GM21360 (cell line): ENCODE results near the gene FBXL2.

Source experiments
- ATAC-seq: cut with Tn5 transposase; IDR thresholded peaks from one replicate; pipeline ENCODE4 v1.9.1; 2021; ENCODE audit warnings: mild to moderate bottlenecking, moderate library complexity; ENCODE audit not compliant: unreplicated experiment

The FBXL2 gene, protein sequence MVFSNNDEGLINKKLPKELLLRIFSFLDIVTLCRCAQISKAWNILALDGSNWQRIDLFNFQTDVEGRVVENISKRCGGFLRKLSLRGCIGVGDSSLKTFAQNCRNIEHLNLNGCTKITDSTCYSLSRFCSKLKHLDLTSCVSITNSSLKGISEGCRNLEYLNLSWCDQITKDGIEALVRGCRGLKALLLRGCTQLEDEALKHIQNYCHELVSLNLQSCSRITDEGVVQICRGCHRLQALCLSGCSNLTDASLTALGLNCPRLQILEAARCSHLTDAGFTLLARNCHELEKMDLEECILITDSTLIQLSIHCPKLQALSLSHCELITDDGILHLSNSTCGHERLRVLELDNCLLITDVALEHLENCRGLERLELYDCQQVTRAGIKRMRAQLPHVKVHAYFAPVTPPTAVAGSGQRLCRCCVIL

DNA sequence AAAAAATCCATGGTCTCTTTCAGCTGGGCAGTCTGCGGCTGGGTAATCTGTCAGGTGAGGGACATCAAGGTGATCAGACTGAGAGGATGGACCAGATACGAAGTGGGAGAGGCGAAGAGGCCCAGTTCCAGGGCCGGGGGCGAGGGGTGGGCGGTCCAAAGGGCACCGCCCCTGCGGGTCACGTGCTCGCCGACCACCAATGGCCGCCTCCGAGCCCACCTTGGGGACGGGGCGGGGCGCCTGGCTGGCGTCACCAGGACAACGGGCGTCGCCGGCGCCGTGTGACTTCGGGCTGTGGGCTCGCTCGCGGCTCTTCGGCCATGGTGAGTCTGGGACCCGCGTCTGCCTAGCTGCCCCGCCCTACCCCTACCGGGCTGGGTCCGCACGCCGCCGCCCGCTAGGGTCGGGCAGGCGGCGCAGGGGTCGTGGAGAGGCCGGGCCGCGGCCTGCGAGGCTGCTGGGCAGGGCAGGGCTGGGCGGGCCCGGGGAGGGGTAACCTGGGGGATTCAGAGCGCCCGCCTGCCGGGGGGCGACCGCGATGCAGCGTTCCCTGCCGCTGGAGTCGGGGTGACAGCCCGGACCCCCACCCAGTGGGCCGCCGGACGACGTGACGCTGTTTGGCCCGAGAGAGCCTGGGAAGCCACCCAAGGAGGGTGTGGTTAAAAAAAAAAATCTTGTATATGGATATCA is at the start of gene FBXL2:
TSS of gene FBXL2 (plus strand) at position 250 of the 690 bp plus-strand sequence. CDS start at position 321, 71 bp downstream.
- peak; percentile 91 for ATAC-seq

DNA sequence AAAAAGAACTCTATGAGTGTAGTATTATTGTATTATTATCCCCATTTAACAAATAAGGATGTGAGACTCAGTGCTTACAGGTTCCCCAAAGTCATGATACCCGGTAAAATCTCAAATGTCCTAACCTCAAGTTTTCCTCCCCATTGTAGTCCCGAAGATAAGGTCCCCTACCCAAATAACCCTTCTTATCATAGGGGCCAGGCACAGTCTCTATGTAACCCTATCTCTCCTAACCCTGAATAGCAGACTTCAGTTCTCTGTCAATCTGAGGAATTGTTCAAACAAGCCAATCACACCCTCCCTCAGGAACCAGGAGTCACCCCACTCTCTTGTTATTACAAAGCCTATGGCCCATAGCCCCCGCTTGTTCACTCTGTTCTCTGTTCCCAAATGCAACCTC is 48.2 kb upstream of the FBXL2 start:
- ATAC-seq: no peak

DNA sequence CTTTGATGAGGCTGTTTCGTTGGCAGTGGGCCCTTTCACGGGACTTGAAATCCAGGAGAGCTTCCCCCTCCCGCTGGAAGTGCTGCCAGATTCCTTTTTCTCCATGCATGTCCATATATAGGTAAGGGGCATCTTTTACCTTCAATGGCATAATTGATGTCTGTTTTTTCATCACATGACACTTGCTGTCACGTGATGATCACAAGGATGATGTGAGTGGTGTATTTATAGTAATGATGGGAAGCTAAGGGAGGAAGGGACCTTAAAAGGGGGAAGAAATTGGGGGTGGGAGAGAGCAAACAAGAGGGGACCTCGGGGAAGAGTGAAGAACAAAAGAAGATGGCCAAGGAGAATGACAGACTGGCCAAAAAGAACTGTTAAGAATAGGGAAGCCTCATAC is 47.3 kb upstream of the FBXL2 start:
- ATAC-seq: no peak

DNA sequence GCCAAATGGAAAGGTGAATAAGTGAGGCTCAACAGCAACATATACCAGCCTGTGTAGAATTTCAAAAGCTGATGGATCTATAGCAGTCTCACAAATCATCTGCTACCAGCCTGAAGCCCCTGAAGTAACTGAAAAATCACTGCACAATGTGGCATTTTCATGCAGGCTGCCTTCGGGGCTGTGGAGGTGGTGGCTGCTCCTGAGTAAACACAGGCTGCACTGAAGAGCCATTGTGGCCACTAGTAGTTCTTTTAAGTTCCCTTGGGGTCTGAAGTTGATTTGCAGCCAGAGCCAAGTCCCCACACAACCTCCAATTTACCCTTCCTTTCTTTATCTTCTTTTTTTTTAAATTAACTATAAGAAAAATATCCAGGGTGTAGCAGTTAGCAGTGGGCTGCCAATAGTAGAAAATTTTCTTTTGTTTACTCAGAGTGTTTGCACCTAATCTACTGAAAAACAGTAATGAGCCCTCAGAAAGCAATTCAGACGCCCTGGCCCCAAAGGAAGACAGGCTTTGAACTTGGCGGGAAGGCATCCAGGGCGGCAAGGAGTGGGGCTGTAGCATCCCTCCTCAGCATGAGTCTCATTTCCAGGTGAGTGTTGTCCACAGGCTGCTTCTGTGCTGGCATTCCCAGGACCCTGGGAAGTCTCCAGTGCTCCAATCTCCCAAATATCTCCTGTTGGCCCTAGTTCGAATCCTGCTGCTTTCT is 45.3 kb upstream of the FBXL2 start:
- ATAC-seq: no peak

DNA sequence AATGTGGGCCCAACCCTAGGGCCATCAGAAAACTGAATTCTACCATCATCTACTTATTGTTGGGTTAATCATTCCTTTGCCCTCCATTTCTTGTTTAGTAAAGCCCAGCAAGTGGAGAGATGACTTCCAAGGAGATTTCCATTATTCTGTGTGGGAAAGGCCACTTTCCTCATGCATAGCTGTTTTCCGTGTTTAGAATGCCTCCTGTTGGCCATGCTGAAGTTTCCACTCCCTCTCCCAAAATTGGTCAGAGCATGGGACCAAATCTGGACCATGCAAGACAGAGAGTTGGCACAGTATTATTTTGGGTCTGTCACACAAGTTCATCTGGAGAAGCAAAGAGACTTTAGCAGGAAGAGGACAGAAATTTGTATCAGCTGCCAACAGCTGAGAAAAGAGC is 43.4 kb upstream of the FBXL2 start:
- ATAC-seq: no peak

DNA sequence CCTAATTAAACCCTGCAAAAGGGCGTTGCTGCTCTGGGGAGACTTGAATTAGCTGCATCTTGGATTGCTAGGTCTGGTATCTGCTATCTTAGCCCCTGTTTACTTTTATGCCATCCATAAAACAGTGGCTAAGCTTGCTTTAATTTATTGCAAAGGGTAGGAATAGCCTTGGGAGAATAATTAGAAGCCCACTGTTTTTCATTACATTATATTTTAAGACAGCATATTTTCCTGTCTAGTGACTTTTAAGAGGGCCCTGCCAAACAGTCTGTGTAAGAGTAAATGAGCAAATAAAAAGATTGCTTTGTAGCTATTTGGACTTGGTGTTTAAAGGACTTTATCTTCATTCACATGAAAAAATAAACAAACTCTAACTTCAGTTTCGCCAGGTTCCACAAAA is 41.2 kb upstream of the FBXL2 start:
- ATAC-seq: no peak

DNA sequence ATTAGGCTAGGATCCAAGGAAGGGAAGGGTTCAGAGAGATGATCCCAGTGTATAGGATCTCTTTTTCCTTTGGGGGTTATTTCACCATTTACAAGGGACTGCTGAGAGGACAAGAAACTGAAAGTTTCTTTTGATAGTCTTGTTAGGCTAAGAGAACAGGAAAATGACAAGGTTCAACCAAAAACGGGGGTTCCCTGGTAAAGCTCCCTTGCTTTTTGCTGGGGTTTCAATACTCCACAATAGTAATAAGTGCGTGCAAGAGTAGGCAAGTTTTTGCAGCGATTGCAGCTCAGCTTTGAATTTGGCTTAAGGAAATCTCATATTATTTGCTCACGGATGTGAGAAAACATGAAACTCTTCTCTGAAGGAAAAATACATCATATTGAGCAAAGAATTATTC is 39.8 kb upstream of the FBXL2 start:
- ATAC-seq: no peak

DNA sequence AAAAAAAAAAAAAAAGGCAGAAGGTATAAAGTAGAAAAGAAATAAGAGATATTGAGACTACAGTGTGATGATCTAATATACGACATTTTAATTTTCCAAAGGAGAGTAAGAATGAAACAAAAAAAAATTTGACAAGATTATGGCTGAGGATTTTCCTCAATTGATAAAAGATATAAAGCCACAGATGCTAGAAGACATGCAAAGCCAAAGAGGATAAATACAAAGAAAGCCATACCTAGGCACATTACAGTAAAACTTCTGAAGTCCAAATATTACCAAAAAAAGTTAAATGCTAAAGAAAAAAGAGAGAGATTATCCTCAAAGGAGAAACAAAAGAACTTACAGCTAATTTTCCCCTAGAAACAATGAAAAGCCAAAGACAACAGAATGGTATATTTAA is 38.3 kb upstream of the FBXL2 start:
- ATAC-seq: no peak

DNA sequence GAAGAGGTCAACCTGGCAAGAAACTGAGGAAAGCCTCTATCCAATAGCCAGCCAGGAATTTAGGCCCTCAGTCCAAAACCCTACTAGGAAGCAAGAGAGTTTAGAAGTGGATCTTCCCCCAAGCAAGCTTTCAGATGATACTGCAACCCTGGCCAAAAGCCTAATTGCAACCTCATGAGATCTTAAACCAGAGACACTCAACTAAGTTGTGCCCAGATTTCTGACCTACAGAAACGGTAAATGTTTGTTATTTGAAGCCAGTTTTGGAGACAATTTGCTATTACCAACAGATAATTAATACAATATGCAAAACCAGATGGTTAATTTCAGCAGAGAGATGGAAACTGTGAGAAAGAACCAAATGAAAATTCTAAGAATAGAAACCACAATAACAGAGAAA is 37.0 kb upstream of the FBXL2 start:
- ATAC-seq: no peak

DNA sequence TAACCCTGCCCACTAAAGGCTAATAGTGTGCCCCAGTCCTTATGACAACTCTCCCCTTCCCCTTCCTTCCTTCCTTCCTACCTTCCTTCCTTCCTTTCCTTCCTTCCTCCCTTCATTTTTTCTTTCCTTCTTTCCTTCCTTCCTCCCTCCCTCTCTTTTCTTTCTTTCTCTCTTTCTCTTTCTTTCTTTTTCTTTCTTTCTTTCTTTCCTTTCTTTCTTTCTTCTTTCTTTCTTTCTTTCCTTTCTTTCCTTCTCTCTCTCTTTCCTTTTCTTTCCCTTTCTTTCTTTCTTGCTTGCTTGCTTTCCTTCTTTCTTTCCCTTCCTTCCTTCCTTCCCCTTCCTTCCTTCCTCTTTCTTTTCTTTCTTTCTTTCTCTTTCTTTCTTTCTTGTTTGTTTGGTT is 30.5 kb upstream of the FBXL2 start:
- no peak for ATAC-seq

DNA sequence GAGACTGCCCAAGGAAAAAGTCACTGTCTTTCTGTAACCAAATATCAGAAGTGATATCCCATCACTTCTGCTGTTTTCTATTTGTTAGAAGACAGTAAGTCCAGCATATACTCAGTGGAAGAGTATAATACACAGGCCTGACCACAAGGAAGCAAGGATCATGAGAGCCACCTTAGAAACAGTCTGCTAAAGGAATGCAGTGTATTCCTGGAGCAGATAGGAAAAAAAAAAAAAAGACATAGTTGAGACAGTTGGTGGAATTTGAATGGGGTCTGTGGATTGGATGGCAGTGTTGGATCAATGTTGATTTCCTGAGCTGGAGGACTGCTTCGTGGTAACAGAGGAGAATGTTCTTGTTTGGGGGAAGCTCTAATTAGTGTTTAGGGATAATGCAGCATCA is 26.5 kb upstream of the FBXL2 start:
- no peak for ATAC-seq

DNA sequence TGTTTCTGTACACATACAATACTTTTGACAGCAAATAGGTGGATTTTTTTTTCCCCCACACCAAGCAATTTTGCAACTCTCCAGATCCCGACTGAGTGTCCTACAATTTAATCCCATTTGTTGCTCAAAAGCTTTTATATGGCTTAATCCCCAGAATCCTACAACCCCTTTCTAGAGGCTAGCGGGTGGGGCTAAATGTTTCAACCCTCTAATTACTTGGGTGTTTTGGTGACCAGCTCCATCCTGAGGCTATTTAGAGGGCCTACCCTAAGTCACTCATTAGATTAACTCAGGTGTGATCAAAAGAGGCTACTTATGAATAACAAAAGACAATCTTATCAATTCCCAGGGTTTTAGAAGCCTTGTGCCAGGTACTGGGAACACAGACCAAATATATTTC is 21.0 kb upstream of the FBXL2 start:
- no peak for ATAC-seq

DNA sequence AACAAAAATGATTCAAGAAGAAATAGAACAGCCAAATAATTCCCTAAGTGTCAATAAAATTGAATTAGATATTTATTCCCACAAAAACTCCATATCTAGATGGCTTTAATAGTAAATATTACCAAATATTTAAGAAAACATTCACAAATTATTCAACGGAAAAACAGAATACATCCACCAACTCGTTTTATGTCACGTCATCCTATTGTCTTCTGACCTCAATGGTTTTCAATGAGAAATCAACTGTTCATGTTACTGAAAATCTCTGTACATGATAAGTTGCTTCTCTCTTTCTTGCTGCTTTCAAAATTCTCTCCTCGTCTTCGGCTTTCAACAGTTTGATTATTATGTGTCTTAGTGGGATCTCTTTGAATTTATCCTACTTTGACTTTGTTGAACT is 17.1 kb upstream of the FBXL2 start:
- no peak for ATAC-seq

DNA sequence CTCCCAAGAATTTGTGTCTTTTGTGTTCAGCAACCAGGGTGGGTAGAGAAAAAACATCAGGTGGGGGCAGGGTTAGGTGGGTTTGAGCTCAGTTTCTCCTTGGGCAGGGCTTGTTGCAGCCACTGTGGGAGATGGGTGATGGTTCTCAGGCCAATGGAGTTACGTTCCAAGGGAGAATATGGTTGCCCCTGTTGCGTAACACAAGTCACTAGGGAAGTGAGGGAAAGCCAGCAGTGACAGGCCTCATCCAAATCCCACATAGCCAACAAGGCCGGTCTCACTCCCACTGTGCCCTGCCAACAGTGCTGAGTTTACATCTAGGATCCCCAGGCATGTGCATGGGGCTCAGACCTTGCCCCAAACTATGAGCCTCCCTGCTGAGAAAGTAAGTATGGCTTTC is 7.9 kb upstream of the FBXL2 start:
- no peak for ATAC-seq

DNA sequence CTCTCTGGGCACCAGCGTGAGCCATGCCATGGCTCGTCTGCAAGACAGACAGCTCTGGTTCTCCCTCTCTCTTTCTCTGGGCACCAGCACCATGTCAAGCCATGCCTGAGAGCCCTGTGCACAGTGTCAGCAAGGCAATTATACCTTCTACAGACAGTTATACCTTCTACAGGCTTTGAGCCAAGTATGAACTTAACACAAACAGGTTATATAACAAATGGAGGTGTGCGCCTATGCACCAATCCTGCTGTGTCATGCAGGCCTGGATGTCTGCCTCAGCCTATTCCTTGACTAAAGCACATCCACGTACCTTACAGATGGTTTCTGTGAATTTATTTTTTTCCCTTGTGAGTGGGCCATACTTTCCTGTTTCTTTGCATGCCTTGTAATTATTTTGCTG is 5.9 kb upstream of the FBXL2 start:
- no peak for ATAC-seq

DNA sequence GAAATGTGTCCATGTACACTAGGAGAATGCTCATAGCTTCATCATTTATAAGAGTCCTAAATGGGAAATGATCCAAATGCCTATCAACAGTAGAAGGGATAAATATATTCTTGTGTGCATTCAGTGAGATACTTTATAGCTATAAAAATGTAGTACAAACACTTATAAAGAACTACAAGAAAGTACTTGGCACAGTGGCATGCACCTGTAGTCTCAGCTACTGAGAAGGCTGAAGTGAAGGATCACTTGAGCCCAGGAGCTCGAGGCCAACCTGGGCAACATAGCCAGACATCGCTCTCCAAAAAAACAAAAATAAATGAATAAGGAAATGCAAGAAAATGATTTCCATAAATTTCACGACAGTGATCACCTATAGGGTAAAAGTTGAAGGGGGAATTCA is 3.6 kb upstream of the FBXL2 start:
- ATAC-seq: no peak

DNA sequence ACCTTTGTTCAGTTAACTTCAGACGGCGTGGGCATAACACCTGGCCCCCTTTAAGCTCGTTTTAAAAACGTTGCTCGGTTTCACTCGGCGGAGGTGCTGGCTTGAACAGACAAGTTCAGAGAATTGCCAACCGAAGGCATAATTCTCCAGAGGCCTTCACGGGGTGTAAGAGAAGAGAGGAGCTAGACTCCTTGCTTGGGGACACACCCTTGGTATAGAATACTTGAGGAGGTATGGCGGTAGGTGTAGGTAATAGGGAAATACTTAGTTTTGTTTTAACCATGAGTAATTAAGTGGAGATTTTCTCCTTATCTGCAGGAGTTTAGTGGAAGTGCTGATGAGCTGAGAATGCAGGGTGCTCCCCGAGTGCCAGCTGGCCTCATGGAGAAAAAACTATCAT is 921 bp downstream of the FBXL2 start:
- ATAC-seq: no peak

DNA sequence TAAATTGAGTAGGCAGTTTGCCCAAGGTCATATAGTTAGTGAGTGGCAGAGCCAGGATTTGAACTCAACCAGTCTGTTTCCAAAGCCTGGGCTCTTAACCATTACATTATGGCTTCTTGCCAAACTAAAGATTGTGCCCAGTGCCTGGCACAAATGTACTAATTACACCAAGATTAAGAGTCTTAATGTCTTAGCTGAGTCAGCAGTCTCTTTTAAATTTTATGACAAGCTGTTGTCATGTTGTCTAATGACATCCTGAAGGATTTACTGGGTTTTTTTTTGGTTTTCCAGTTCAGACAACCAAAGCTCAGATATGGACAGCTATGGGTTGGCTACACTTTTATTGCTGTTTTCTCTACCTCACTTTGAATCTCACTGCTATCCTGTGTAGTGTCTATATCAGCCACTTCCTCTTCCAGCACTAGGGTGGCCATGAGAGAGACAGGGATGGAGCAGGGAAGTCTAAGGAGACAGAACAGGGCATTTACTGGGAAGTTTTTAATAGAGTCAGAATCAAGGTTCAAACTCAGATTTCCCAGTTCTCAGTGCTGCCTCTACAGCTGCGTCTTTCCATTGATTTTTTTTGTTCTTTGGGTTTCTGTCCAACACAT is 10.5 kb downstream of the FBXL2 start:
- no peak for ATAC-seq

DNA sequence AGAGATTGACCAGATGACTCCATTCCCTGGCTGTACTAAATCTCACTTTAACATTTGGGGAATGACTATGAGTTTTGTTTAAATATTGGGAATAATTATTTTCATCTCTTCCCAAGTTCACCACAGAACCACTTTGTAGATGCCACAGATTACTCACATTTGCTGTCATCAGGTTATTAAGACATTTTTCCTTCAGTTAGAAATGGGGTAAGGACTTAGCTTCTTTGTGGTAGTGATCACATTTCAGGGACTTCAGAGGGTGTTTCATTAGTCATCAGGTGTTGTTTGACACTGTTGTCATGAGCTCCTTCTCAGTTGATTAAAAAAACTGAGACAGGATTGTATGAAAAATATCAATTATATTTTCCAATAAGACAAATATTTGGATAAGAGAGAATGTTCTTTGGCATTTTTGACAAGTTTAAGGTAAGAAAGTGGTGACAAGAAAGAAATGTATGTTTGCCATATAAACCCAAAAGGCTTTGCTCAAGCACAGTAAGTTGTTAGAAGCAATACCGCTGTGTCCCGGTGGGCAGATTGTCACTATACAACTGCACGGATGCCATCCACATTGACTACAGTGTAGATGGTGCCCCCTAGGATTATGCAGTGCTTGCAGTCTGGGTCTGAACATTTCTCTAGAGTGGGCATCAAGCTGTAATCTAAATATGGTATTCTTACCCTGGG is 22.3 kb downstream of the FBXL2 start:
- no peak for ATAC-seq

DNA sequence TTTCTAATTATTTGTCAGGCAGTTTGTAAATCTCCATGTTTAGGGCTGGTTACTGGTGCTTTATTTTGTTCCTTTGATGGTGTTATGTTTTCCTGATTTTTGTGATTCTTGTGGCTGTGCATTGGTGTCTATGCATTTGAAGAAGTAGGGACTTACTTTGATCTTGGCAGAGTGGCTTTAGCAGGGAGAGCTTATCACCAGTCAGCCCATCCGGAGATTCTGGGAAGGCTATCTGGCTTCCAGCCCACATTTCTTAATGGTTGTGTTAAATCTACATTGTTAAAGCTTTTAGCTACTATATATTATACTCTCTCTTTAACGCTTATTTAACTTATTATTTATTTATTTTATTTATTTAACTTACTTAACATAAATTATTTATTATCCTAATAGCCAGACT is 35.1 kb downstream of the FBXL2 start:
- no peak for ATAC-seq

DNA sequence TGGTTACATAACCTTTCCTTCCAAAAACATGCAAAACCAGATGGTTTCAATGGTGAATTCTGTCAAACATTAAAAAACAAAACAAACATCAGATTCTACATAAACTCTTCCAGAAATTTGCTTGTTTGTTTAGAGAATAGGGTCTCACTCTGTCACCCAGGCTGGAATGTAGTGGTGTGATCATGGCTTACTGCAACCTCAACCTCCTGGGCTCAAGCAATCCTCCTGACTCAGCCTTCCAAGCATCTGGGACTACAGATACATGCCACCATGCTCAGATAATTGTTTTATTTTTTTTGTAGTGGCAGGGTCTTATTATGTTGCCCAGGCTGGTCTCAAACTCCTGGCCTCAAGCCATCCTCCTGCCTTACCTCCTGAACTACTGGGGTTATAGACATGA is 36.1 kb downstream of the FBXL2 start:
- no peak for ATAC-seq
